Measurements from ENCODE around the gene BLZF1. TPM values are rescaled to one million over a fixed set of nuclear protein-coding genes. Genes with fewer than 3 reads are reported as not detected.
"Not testable (repeated sequence)": the region's sequence is repeated elsewhere in the genome, so short reads cannot be mapped to it uniquely, and the experiment has no call there.

The BLZF1 gene
- polyA plus RNA-seq, 1 donor from 2014 or later: 19.9 TPM

- no peaks in the 10 kb centered on the region for H3K9me2 ChIP-seq (ENCODE audit: insufficient read depth, low read length)
- H3F3A ChIP-seq (ENCODE audit: insufficient read depth, low read length, poor library complexity, severe bottlenecking): no peaks in the 10 kb centered on the region
- no peaks in the 10 kb centered on the region for H3K79me2 ChIP-seq (replicated peaks; ENCODE audit: insufficient read depth, low read length)
- H3K9me3 ChIP-seq (ENCODE audit: low read length): peaks cover 3% of the 10 kb centered on the region
- H3K27me3 ChIP-seq (ENCODE audit: insufficient read depth, low read depth, low read length): no peaks in the 10 kb centered on the region
- H2AFZ ChIP-seq (ENCODE audit: low read depth, low read length): no peak overlapping the region
- H3K4me2 ChIP-seq (ENCODE audit: low read length): no peak overlapping the region
- no peak overlapping the region for H3K4me3 ChIP-seq (ENCODE audit: low read length)
- H3K36me3 ChIP-seq (ENCODE audit: insufficient read depth, low read length): no peaks in the 10 kb centered on the region
- H4K20me1 ChIP-seq (ENCODE audit: insufficient read depth): no peaks in the 10 kb centered on the region
- TF ChIP-seq RAD21 (conservative IDR thresholded peaks at IDR 0.05) (no peak), EP300 (conservative IDR thresholded peaks at IDR 0.05; ENCODE audit: poor library complexity, severe bottlenecking) (no peak), TAF1 (IDR thresholded peaks at IDR 0.05; ENCODE audit: low read depth) (no peak), MXI1 (conservative IDR thresholded peaks at IDR 0.05; ENCODE audit: poor library complexity, severe bottlenecking) (no peak), SMC3 (conservative IDR thresholded peaks at IDR 0.05; ENCODE audit: poor library complexity) (no peak), POLR2AphosphoS5 (IDR thresholded peaks at IDR 0.05) (no peak), EZH2 (IDR thresholded peaks at IDR 0.05; ENCODE audit: borderline replicate concordance, insufficient read depth, low read length, poor library complexity, severe bottlenecking) (no peak)
- TF ChIP-seq, protein P1, sequence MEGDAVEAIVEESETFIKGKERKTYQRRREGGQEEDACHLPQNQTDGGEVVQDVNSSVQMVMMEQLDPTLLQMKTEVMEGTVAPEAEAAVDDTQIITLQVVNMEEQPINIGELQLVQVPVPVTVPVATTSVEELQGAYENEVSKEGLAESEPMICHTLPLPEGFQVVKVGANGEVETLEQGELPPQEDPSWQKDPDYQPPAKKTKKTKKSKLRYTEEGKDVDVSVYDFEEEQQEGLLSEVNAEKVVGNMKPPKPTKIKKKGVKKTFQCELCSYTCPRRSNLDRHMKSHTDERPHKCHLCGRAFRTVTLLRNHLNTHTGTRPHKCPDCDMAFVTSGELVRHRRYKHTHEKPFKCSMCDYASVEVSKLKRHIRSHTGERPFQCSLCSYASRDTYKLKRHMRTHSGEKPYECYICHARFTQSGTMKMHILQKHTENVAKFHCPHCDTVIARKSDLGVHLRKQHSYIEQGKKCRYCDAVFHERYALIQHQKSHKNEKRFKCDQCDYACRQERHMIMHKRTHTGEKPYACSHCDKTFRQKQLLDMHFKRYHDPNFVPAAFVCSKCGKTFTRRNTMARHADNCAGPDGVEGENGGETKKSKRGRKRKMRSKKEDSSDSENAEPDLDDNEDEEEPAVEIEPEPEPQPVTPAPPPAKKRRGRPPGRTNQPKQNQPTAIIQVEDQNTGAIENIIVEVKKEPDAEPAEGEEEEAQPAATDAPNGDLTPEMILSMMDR (IDR thresholded peaks at IDR 0.05; ENCODE audit: poor library complexity, severe bottlenecking): no peak
- TF ChIP-seq, protein P2, sequence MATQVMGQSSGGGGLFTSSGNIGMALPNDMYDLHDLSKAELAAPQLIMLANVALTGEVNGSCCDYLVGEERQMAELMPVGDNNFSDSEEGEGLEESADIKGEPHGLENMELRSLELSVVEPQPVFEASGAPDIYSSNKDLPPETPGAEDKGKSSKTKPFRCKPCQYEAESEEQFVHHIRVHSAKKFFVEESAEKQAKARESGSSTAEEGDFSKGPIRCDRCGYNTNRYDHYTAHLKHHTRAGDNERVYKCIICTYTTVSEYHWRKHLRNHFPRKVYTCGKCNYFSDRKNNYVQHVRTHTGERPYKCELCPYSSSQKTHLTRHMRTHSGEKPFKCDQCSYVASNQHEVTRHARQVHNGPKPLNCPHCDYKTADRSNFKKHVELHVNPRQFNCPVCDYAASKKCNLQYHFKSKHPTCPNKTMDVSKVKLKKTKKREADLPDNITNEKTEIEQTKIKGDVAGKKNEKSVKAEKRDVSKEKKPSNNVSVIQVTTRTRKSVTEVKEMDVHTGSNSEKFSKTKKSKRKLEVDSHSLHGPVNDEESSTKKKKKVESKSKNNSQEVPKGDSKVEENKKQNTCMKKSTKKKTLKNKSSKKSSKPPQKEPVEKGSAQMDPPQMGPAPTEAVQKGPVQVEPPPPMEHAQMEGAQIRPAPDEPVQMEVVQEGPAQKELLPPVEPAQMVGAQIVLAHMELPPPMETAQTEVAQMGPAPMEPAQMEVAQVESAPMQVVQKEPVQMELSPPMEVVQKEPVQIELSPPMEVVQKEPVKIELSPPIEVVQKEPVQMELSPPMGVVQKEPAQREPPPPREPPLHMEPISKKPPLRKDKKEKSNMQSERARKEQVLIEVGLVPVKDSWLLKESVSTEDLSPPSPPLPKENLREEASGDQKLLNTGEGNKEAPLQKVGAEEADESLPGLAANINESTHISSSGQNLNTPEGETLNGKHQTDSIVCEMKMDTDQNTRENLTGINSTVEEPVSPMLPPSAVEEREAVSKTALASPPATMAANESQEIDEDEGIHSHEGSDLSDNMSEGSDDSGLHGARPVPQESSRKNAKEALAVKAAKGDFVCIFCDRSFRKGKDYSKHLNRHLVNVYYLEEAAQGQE (IDR thresholded peaks at IDR 0.05; ENCODE audit: borderline replicate concordance): no peak
- H3K9ac ChIP-seq (ENCODE audit: low read length): no peak overlapping the region
- no peak overlapping the region for H3K27ac ChIP-seq (ENCODE audit: low read length)
Observed at GRCh38 chr1:169340882-169341281, 27.1 kb upstream of the BLZF1 start.

- H3K4me2 ChIP-seq (ENCODE audit: low read length); H3K4me3 ChIP-seq (ENCODE audit: low read length); H3K9me2 ChIP-seq (ENCODE audit: insufficient read depth, low read length); H3K79me2 ChIP-seq (replicated peaks; ENCODE audit: insufficient read depth, low read length); H3K27me3 ChIP-seq (ENCODE audit: insufficient read depth, low read depth, low read length); H3K9me3 ChIP-seq (ENCODE audit: low read length); H4K20me1 ChIP-seq (ENCODE audit: insufficient read depth); H3K36me3 ChIP-seq (ENCODE audit: insufficient read depth, low read length); H3F3A ChIP-seq (ENCODE audit: insufficient read depth, low read length, poor library complexity, severe bottlenecking); H3K27ac ChIP-seq (ENCODE audit: low read length); H3K9ac ChIP-seq (ENCODE audit: low read length); H2AFZ ChIP-seq (ENCODE audit: low read depth, low read length): not testable (repeated sequence)
Observed at GRCh38 chr1:169342096-169342495, 25.9 kb upstream of the BLZF1 start.

DNA sequence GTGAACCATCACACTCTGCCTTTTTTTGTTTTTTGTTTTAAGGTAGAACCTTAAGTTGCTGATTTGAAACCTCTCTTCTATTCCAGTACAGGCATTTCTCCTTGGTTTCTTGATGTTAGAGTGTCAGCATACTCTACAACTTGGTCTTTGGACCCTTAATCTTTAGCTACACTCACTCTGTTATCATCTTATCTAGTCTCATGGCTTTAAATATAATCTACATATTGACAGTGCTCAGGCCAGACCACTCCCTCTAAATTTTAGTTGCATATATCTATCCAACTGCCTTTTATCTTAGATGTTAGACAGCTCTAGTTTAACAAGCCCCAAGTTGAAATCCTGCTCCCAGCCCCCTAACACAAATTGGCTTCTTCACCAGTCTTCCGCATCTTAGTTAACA lies 22.5 kb upstream of the BLZF1 start:
- Histone ChIP-seq H3K27me3 (ENCODE audit: insufficient read depth, low read depth, low read length) (no peaks in the 10 kb centered on the region), H3K9me2 (ENCODE audit: insufficient read depth, low read length) (no peaks in the 10 kb centered on the region), H3K4me3 (ENCODE audit: low read length) (no peak overlapping the region), H3K9me3 (ENCODE audit: low read length) (peaks cover 3% of the 10 kb centered on the region), H3K9ac (ENCODE audit: low read length) (no peak overlapping the region), H3K79me2 (replicated peaks; ENCODE audit: insufficient read depth, low read length) (peaks cover under 1% of the 10 kb centered on the region), H3K36me3 (ENCODE audit: insufficient read depth, low read length) (no peaks in the 10 kb centered on the region), H3K4me2 (ENCODE audit: low read length) (no peak overlapping the region), H2AFZ (ENCODE audit: low read depth, low read length) (no peak overlapping the region), H3F3A (ENCODE audit: insufficient read depth, low read length, poor library complexity, severe bottlenecking) (no peaks in the 10 kb centered on the region), H4K20me1 (ENCODE audit: insufficient read depth) (no peaks in the 10 kb centered on the region), H3K27ac (ENCODE audit: low read length) (no peak overlapping the region)
- TF ChIP-seq MXI1 (conservative IDR thresholded peaks at IDR 0.05; ENCODE audit: poor library complexity, severe bottlenecking) (no peak), SMC3 (conservative IDR thresholded peaks at IDR 0.05; ENCODE audit: poor library complexity) (no peak), EP300 (conservative IDR thresholded peaks at IDR 0.05; ENCODE audit: poor library complexity, severe bottlenecking) (no peak), TAF1 (IDR thresholded peaks at IDR 0.05; ENCODE audit: low read depth) (no peak), EZH2 (IDR thresholded peaks at IDR 0.05; ENCODE audit: borderline replicate concordance, insufficient read depth, low read length, poor library complexity, severe bottlenecking) (no peak), RAD21 (conservative IDR thresholded peaks at IDR 0.05) (no peak), POLR2AphosphoS5 (IDR thresholded peaks at IDR 0.05) (no peak)
- TF ChIP-seq, protein P1 (IDR thresholded peaks at IDR 0.05; ENCODE audit: poor library complexity, severe bottlenecking): no peak
- TF ChIP-seq, protein P2 (IDR thresholded peaks at IDR 0.05; ENCODE audit: borderline replicate concordance): no peak

Data from neural cell (in vitro differentiated cells).